Left ventricle myocardium inferior (tissue), 1 donor: Measurements from ENCODE around the gene DCHS2. TPM values are rescaled to one million over a fixed set of nuclear protein-coding genes. Genes with fewer than 3 reads are reported as not detected.

ENCODE experiments used
- DNase-seq: peaks from one replicate; pipeline ENCODE4 v3.0.0-alpha.2; 2020
- H3K27ac ChIP-seq: fragments of 200-600 bp; replicated peaks from 2 replicates; pipeline ENCODE4 v1.8.0; 2021
- H3K27me3 ChIP-seq: fragments of 200-600 bp; 2 replicates; pipeline ENCODE4 v1.8.0; 2021; ENCODE audit warnings: low read depth
- H3K36me3 ChIP-seq: fragments of 200-600 bp; 2 replicates; pipeline ENCODE4 v1.8.0; 2021
- H3K4me1 ChIP-seq: fragments of 200-600 bp; 2 replicates; pipeline ENCODE4 v1.8.0; 2021
- H3K4me3 ChIP-seq: fragments of 200-600 bp; 2 replicates; pipeline ENCODE4 v1.8.0; 2021; ENCODE audit warnings: mild to moderate bottlenecking, moderate library complexity
- H3K9me3 ChIP-seq: fragments of 200-600 bp; replicated peaks from 2 replicates; pipeline ENCODE4 v1.8.0; 2021
- CTCF ChIP-seq: fragments of 200-600 bp; IDR thresholded peaks from 2 replicates; pipeline ENCODE4 v1.8.0; 2021; ENCODE audit warnings: antibody characterized with exemption, mild to moderate bottlenecking, borderline replicate concordance
- intact Hi-C: fragments of 100-400 bp; cut with micrococcal nuclease; formaldehyde crosslinking; loops from one replicate; pipeline ENCODE4 v1.11.0; 2022
- total RNA-seq: library from RNA; stranded (reverse); fragmentation: NEBNext Ultra II Directional; extraction: Animal tissue kit (Norgen Biotek cat#: 25700); gene quantifications from one replicate; pipeline ENCODE4 v1.2.1, GENCODE V29; 2021
- donor health status: DM: no; HTN: yes; CAD: no; lungs with severe emphysema.

Gene DCHS2
- total RNA-seq, 1 donor from 2014 or later: not detected

GRCh38 chr4:154471526-154472331, 19.9 kb downstream of the DCHS2 start:
- no peak for TF ChIP-seq CTCF
- Histone ChIP-seq H3K4me3 (no peak overlapping the region), H3K27me3 (peaks cover 29% of the 10 kb centered on the region), H3K27ac (no peak overlapping the region), H3K9me3 (no peaks in the 10 kb centered on the region), H3K4me1 (no peaks in the 10 kb centered on the region), H3K36me3 (no peaks in the 10 kb centered on the region)
- intact Hi-C loops: no loop called here
- no peak for DNase-seq

GRCh38 chr4:154471032-154471431, 20.6 kb downstream of the DCHS2 start:
- no peak for DNase-seq
- no peaks in the 10 kb centered on the region for H3K36me3 ChIP-seq
- peaks cover 29% of the 10 kb centered on the region for H3K27me3 ChIP-seq
- H3K9me3 ChIP-seq: no peaks in the 10 kb centered on the region
- intact Hi-C loops: no loop called here
- TF ChIP-seq CTCF: no peak
- H3K4me1 ChIP-seq: no peaks in the 10 kb centered on the region
- H3K4me3 ChIP-seq: no peak overlapping the region
- no peak overlapping the region for H3K27ac ChIP-seq

- no peak overlapping the region for H3K4me3 ChIP-seq
- H3K4me1 ChIP-seq: no peaks in the 10 kb centered on the region
- H3K9me3 ChIP-seq: no peaks in the 10 kb centered on the region
- peaks cover 15% of the 10 kb centered on the region for H3K27me3 ChIP-seq
- intact Hi-C loops: no loop called here
- H3K36me3 ChIP-seq: no peaks in the 10 kb centered on the region
- H3K27ac ChIP-seq: no peak overlapping the region
- DNase-seq: no peak
- TF ChIP-seq CTCF: no peak
Observed at GRCh38 chr4:154467886-154468285, 23.7 kb downstream of the DCHS2 start.

- H3K9me3 ChIP-seq: no peaks in the 10 kb centered on the region
- no peak for DNase-seq
- no peaks in the 10 kb centered on the region for H3K4me1 ChIP-seq
- TF ChIP-seq CTCF: no peak
- H3K27ac ChIP-seq: no peak overlapping the region
- no peaks in the 10 kb centered on the region for H3K36me3 ChIP-seq
- peaks cover 9% of the 10 kb centered on the region for H3K27me3 ChIP-seq
- H3K4me3 ChIP-seq: no peak overlapping the region
- intact Hi-C loops: no loop called here
Observed at GRCh38 chr4:154466336-154466735, 25.3 kb downstream of the DCHS2 start.

GRCh38 chr4:154465085-154465484, 26.5 kb downstream of the DCHS2 start:
- Histone ChIP-seq H3K4me3 (no peak overlapping the region), H3K36me3 (no peaks in the 10 kb centered on the region), H3K27me3 (peaks cover 7% of the 10 kb centered on the region)

More at GRCh38 chr4:154465085-154465484, 26.5 kb downstream of the DCHS2 start:
- no peaks in the 10 kb centered on the region for H3K4me1 ChIP-seq
- TF ChIP-seq CTCF: no peak
- no peak overlapping the region for H3K27ac ChIP-seq
- intact Hi-C loops: no loop called here
- no peaks in the 10 kb centered on the region for H3K9me3 ChIP-seq
- DNase-seq: no peak
